OCI-LY3 (cell line): Measurements from ENCODE around the gene PALMD.

Experiments
- H2AFZ ChIP-seq: fragments of 200-600, 300-600 bp; shearing (Covaris generic); 2 replicates; pipeline ENCODE4 v1.6.0; 2014; ENCODE audit warnings: antibody characterized with exemption, low read depth, low read length
- H3K27ac ChIP-seq: fragments of 200-600, 300-600 bp; sonication (generic); 2 replicates; pipeline ENCODE4 v1.5.1; 2014; ENCODE audit warnings: mild to moderate bottlenecking, low read length, moderate library complexity, mixed read lengths
- H3K27me3 ChIP-seq: fragments of 200-600, 300-600 bp; sonication (generic); 2 replicates; pipeline ENCODE4 v1.6.1; 2014; ENCODE audit warnings: low read depth, low read length, mixed read lengths
- H3K36me3 ChIP-seq: fragments of 200-600, 300-600 bp; sonication (generic); replicated peaks from 2 replicates; pipeline ENCODE3; 2014; ENCODE audit warnings: low read depth, low read length, mixed read lengths
- H3K4me1 ChIP-seq: fragments of 300-600, 200-600 bp; sonication (generic); 2 replicates; pipeline ENCODE4 v1.6.1; 2014; ENCODE audit warnings: low read length, mixed read lengths
- H3K4me2 ChIP-seq: fragments of 200-600, 300-600 bp; sonication (generic); 2 replicates; pipeline ENCODE4 v1.6.1; 2014; ENCODE audit warnings: low read length, mixed read lengths
- H3K4me3 ChIP-seq: fragments of 300-600, 200-600 bp; sonication (generic); 2 replicates; pipeline ENCODE4 v1.5.1; 2014; ENCODE audit warnings: antibody characterized with exemption, mild to moderate bottlenecking, low read length, moderate library complexity
- H3K79me2 ChIP-seq: fragments of 300-600, 200-600 bp; shearing (Covaris generic); 2 replicates; pipeline ENCODE4 v1.6.1; 2014; ENCODE audit warnings: mild to moderate bottlenecking, low read length, mixed read lengths
- H3K9ac ChIP-seq: fragments of 300-600, 200-600 bp; shearing (Covaris generic); 2 replicates; pipeline ENCODE4 v1.6.0; 2014; ENCODE audit warnings: mild to moderate bottlenecking, low read length, moderate library complexity
- H3K9me3 ChIP-seq: fragments of 200-600, 300-600 bp; shearing (Covaris generic); 2 replicates; pipeline ENCODE4 v1.6.1; 2014; ENCODE audit warnings: low read length, mixed read lengths; ENCODE audit not compliant: insufficient read depth
- H4K20me1 ChIP-seq: fragments of 200-600, 300-600 bp; sonication (generic); 2 replicates; pipeline ENCODE4 v1.6.1; 2016; ENCODE audit warnings: low read length, mixed read lengths; ENCODE audit not compliant: insufficient read depth
- CTCF ChIP-seq: fragments of 200-600, 300-600 bp; sonication (generic); IDR thresholded peaks from 2 replicates; pipeline ENCODE4 v1.5.1; 2014; ENCODE audit warnings: antibody characterized with exemption, low read length, low read depth
- EZH2phosphoT487 ChIP-seq: fragments of 200-600 bp; shearing (Covaris generic); IDR thresholded peaks from 2 replicates; pipeline ENCODE4 v1.6.1; 2018; ENCODE audit warnings: antibody characterized with exemption, mixed run types, low read depth

PALMD gene

DNA sequence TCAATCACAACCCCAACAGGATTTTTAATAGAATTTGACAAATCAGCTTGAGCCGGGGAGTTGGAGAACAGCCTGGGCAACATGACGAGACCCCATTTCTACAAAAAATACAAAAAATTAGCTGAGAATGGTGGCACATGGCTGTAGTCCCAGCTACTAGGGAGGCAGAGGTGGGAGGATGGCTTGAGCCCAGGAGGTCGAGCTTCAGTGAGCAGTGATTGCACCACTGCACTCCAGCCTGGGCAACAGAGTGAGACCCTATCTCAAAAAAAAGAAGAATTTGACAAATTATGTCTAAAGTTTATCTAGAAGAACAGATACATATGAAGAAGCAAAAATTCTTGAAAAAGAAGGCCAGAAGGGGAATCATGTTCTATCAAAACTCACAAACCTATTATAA is 77.3 kb downstream of the PALMD start:
- no peak overlapping the region for H3K4me3 ChIP-seq
- no peak overlapping the region for H3K4me2 ChIP-seq
- H4K20me1 ChIP-seq, result no peaks in the 10 kb centered on the region
- H3K79me2 ChIP-seq, result no peaks in the 10 kb centered on the region
- H3K27me3 ChIP-seq, result no peaks in the 10 kb centered on the region
- no peak overlapping the region for H3K9ac ChIP-seq
- H3K4me1 ChIP-seq, result peaks cover 5% of the 10 kb centered on the region
- H3K27ac ChIP-seq, result no peak overlapping the region
- H3K9me3 ChIP-seq, result no peaks in the 10 kb centered on the region
- H3K36me3 ChIP-seq, result no peaks in the 10 kb centered on the region
- no peak for TF ChIP-seq EZH2phosphoT487
- TF ChIP-seq CTCF, result no peak
- H2AFZ ChIP-seq, result no peak overlapping the region

- Histone ChIP-seq H3K27me3 (no peaks in the 10 kb centered on the region), H2AFZ (no peak overlapping the region), H3K79me2 (no peaks in the 10 kb centered on the region), H4K20me1 (no peaks in the 10 kb centered on the region), H3K36me3 (no peaks in the 10 kb centered on the region), H3K27ac (no peak overlapping the region), H3K9me3 (no peaks in the 10 kb centered on the region), H3K9ac (no peak overlapping the region), H3K4me2 (no peak overlapping the region), H3K4me3 (no peak overlapping the region), H3K4me1 (no peaks in the 10 kb centered on the region)
- TF ChIP-seq CTCF (no peak), EZH2phosphoT487 (no peak)
Observed at GRCh38 chr1:99725996-99726395, 80.1 kb downstream of the PALMD start.

- H2AFZ ChIP-seq, result no peak overlapping the region
- H3K4me2 ChIP-seq, result no peak overlapping the region
- H3K27ac ChIP-seq, result no peak overlapping the region
- no peaks in the 10 kb centered on the region for H3K4me1 ChIP-seq
- H3K79me2 ChIP-seq, result no peaks in the 10 kb centered on the region
- no peaks in the 10 kb centered on the region for H3K9me3 ChIP-seq
- no peaks in the 10 kb centered on the region for H4K20me1 ChIP-seq
- no peak overlapping the region for H3K4me3 ChIP-seq
- TF ChIP-seq CTCF (no peak), EZH2phosphoT487 (no peak)
- no peak overlapping the region for H3K9ac ChIP-seq
- no peaks in the 10 kb centered on the region for H3K36me3 ChIP-seq
- no peaks in the 10 kb centered on the region for H3K27me3 ChIP-seq
Observed at GRCh38 chr1:99726407-99726806, 80.5 kb downstream of the PALMD start.

GRCh38 chr1:99726818-99727217 is 80.9 kb downstream of the PALMD start:
- no peaks in the 10 kb centered on the region for H4K20me1 ChIP-seq
- H3K9me3 ChIP-seq, result no peaks in the 10 kb centered on the region
- no peaks in the 10 kb centered on the region for H3K4me1 ChIP-seq
- no peak overlapping the region for H3K4me2 ChIP-seq
- H3K36me3 ChIP-seq, result no peaks in the 10 kb centered on the region
- no peaks in the 10 kb centered on the region for H3K79me2 ChIP-seq
- no peak overlapping the region for H3K27ac ChIP-seq
- H3K9ac ChIP-seq, result no peak overlapping the region
- no peaks in the 10 kb centered on the region for H3K27me3 ChIP-seq
- no peak overlapping the region for H3K4me3 ChIP-seq
- H2AFZ ChIP-seq, result no peak overlapping the region
- no peak for TF ChIP-seq EZH2phosphoT487
- no peak for TF ChIP-seq CTCF
